Stimulated activated CD8-positive, alpha-beta memory T cell treated with anti-CD3 and anti-CD28 coated beads, Interleukin-15, amount 100 ng/mL, for 24 hours (primary cell): Measurements from ENCODE around the gene CR2.
A peak's percentile ranks its signal among the peaks of the same experiment; 100 is the strongest.
"Not testable (repeated sequence)": the region's sequence is repeated elsewhere in the genome, so short reads cannot be mapped to it uniquely, and the experiment has no call there.

Experiments used
- DNase-seq: peaks from one replicate; pipeline ENCODE4 v3.0.0-alpha.2; 2020; ENCODE audit warnings: low read depth

Gene CR2

GRCh38 chr1:207454046-207454964 lies at the start of gene CR2:
TSS of gene CR2 (plus strand) at chr1:207454328. CDS start at chr1:207454419, 91 bp downstream.
- DNase-seq: peak; percentile 5

- no peak for DNase-seq
Observed at GRCh38 chr1:207404849-207405525, 49.1 kb upstream of the CR2 start.

- DNase-seq: no peak
Observed at GRCh38 chr1:207405814-207406213, 48.3 kb upstream of the CR2 start.

GRCh38 chr1:207407655-207408260 lies 46.4 kb upstream of the CR2 start:
- no peak for DNase-seq

GRCh38 chr1:207412845-207413244 lies 41.3 kb upstream of the CR2 start:
- no peak for DNase-seq

- DNase-seq: no peak
Observed at GRCh38 chr1:207414606-207415108, 39.5 kb upstream of the CR2 start.

- no peak for DNase-seq
Observed at GRCh38 chr1:207417076-207417475, 37.1 kb upstream of the CR2 start.

GRCh38 chr1:207418351-207418750 lies 35.8 kb upstream of the CR2 start:
- DNase-seq: no peak

GRCh38 chr1:207420109-207420508 lies 34.0 kb upstream of the CR2 start:
- no peak for DNase-seq

- DNase-seq: no peak
Observed at GRCh38 chr1:207421078-207421477, 33.0 kb upstream of the CR2 start.

GRCh38 chr1:207423560-207424292 lies 30.4 kb upstream of the CR2 start:
- no peak for DNase-seq

- DNase-seq: no peak
Observed at GRCh38 chr1:207424570-207425131, 29.5 kb upstream of the CR2 start.

GRCh38 chr1:207427832-207428585 lies 26.1 kb upstream of the CR2 start:
- no peak for DNase-seq

- DNase-seq: no peak
Observed at GRCh38 chr1:207428783-207429182, 25.3 kb upstream of the CR2 start.

GRCh38 chr1:207429963-207430362 lies 24.2 kb upstream of the CR2 start:
- no peak for DNase-seq

GRCh38 chr1:207430602-207431001 lies 23.5 kb upstream of the CR2 start:
- no peak for DNase-seq

- no peak for DNase-seq
Observed at GRCh38 chr1:207431508-207431907, 22.6 kb upstream of the CR2 start.

GRCh38 chr1:207433435-207433834 lies 20.7 kb upstream of the CR2 start:
- no peak for DNase-seq

- not testable (repeated sequence) for DNase-seq
Observed at GRCh38 chr1:207436746-207437145, 17.4 kb upstream of the CR2 start.

GRCh38 chr1:207440626-207441025 lies 13.5 kb upstream of the CR2 start:
- no peak for DNase-seq
